Measurements from ENCODE around the gene ERBIN.
"Not testable (repeated sequence)": the region's sequence is repeated elsewhere in the genome, so short reads cannot be mapped to it uniquely, and the experiment has no call there.

ERBIN gene

GRCh38 chr5:65923339-65923738 is 3.0 kb upstream of the ERBIN start:
- no peak for DNase-seq

GRCh38 chr5:65924366-65925043 is 1.9 kb upstream of the ERBIN start:
- no peak for DNase-seq

GRCh38 chr5:65925044-65925600 is 1.3 kb upstream of the ERBIN start:
- no peak for DNase-seq

GRCh38 chr5:65925601-65926275 is 637 bp upstream of the ERBIN start:
- peak; percentile 57 for DNase-seq

- no peak for DNase-seq
These were observed 518 bp downstream of the ERBIN start for GRCh38 chr5:65926893-65927292.

GRCh38 chr5:65927503-65928321 is 1.3 kb downstream of the ERBIN start:
- DNase-seq = no peak

- no peak for DNase-seq
These were observed 2.0 kb downstream of the ERBIN start for GRCh38 chr5:65928322-65928752.

- DNase-seq = no peak
These were observed 2.5 kb downstream of the ERBIN start for GRCh38 chr5:65928860-65929259.

- no peak for DNase-seq
These were observed 6.3 kb downstream of the ERBIN start for GRCh38 chr5:65932676-65933075.

- DNase-seq = no peak
These were observed 6.9 kb downstream of the ERBIN start for GRCh38 chr5:65933295-65933694.

GRCh38 chr5:65938256-65938655 is 11.9 kb downstream of the ERBIN start:
- DNase-seq = no peak

- no peak for DNase-seq
These were observed 17.4 kb downstream of the ERBIN start for GRCh38 chr5:65943771-65944170.

GRCh38 chr5:65946198-65946745 is 19.9 kb downstream of the ERBIN start:
- DNase-seq = no peak

- DNase-seq = no peak
These were observed 21.9 kb downstream of the ERBIN start for GRCh38 chr5:65948115-65948747.

- no peak for DNase-seq
These were observed 25.0 kb downstream of the ERBIN start for GRCh38 chr5:65951330-65951729.

- no peak for DNase-seq
These were observed 25.9 kb downstream of the ERBIN start for GRCh38 chr5:65952259-65952658.

GRCh38 chr5:65954200-65954599 is 27.8 kb downstream of the ERBIN start:
- no peak for DNase-seq

- no peak for DNase-seq
These were observed 29.4 kb downstream of the ERBIN start for GRCh38 chr5:65955746-65956145.

GRCh38 chr5:65957703-65958102 is 31.3 kb downstream of the ERBIN start:
- DNase-seq = not testable (repeated sequence)

- no peak for DNase-seq
These were observed 35.3 kb downstream of the ERBIN start for GRCh38 chr5:65961633-65962032.

- no peak for DNase-seq
These were observed 41.1 kb downstream of the ERBIN start for GRCh38 chr5:65967288-65968066.

All from NCI-H1048 (cell line).